ENCODE data around the gene KLHL29. TPM values are rescaled to one million over a fixed set of nuclear protein-coding genes. Genes with fewer than 3 reads are reported as not detected.

Gene KLHL29
- total RNA-seq, 4 donors from 2014 or later = 39.6 to 52.0 (median 40.4) TPM

DNA sequence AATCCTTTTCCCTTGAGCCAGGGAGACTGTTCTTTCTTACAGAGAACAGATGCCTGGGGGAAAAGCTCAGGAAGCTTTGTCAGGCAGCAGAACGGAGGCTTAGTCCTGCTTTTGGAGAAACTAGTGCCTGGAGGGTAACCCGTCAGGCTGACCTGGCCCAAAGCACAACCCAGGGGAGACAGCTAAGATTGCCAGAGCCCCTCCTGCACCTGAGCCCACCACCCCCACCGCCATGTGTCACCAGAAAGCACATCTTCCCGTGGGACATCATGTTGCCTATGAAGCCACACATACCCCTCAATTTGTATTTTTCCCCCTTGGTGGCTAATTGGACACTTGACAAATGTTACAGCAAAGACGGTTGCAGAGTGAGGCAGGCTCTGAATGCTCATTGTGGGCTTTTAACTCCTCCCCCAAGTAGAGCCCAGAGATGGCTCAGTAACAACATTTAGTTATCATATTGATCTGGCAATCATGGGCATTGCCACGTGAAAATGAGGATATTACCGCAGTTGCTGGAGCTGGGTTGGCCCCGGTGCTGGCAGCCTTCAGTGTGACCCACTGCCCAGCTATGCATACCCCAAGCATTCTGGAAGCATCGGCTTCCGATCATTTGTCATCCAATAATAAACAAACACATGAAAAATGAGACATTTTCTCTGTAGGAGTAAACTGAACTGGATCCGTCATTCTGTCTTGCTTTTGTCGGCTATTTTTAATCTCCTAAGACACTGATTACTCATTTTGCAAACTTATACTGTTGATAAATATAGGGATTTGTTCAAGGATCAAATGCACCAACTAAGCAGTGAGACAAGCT is 312.5 kb downstream of the KLHL29 start:
- TF ChIP-seq EP300 (IDR thresholded peaks at IDR 0.05) (no peak), POLR2A (IDR thresholded peaks at IDR 0.05) (no peak)
- TF ChIP-seq, protein P1, sequence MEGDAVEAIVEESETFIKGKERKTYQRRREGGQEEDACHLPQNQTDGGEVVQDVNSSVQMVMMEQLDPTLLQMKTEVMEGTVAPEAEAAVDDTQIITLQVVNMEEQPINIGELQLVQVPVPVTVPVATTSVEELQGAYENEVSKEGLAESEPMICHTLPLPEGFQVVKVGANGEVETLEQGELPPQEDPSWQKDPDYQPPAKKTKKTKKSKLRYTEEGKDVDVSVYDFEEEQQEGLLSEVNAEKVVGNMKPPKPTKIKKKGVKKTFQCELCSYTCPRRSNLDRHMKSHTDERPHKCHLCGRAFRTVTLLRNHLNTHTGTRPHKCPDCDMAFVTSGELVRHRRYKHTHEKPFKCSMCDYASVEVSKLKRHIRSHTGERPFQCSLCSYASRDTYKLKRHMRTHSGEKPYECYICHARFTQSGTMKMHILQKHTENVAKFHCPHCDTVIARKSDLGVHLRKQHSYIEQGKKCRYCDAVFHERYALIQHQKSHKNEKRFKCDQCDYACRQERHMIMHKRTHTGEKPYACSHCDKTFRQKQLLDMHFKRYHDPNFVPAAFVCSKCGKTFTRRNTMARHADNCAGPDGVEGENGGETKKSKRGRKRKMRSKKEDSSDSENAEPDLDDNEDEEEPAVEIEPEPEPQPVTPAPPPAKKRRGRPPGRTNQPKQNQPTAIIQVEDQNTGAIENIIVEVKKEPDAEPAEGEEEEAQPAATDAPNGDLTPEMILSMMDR (IDR thresholded peaks at IDR 0.05) = no peak
- H3K36me3 ChIP-seq = peaks cover 0 to 97% (median 0%) of the 10 kb centered on the region in 3 donors
- peaks cover 0 to 28% (median 4%) of the 10 kb centered on the region in 4 donors for H3K4me1 ChIP-seq

DNA sequence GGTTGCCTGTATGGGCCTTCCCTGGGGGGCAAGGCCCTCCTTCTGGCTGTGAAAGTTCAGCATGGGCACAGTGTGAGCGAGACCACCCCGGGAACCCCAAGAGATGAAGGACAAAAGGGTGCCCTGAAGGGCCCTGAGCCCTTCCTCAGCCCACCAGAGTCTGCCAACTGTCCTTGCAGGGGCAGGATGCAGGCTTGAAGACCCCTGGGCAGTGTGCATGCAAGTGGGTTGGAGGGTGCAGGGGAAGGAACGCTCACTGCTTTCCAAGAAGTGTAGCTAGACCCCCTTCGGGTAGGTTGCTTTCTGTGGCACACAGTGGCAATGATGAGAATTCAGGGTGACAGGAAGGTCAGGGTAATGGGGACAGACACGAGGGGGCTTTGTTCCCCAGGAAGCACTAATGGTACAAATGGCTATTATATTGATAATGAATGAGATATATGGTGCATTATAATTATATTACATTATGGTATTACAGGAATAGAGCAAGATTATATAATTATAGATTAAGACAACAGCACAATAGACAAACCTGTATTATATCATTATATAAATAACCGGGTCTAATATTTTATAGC is 313.2 kb downstream of the KLHL29 start:
- H3K27me3 ChIP-seq = no peaks in the 10 kb centered on the region
- peaks cover 0 to 97% (median 0%) of the 10 kb centered on the region in 3 donors for H3K36me3 ChIP-seq
- H3K27ac ChIP-seq = peak overlapping the region in 3 of 4 donors; percentile 14 to 51 (median 38)
- DNase-seq (ENCODE audit: low spot score in 2 of 2) = peak in 1 of 2 donors; percentile 3
- 67% methylated on average over 6 of the region's 6 CpGs for WGBS, 2 donors
- no peak for TF ChIP-seq EP300 (IDR thresholded peaks at IDR 0.05)
- TF ChIP-seq, protein P1 (IDR thresholded peaks at IDR 0.05) = no peak
- TF ChIP-seq POLR2A (IDR thresholded peaks at IDR 0.05) = no peak
- no peak overlapping the region for H3K4me3 ChIP-seq
- peaks cover 0 to 4% (median 0%) of the 10 kb centered on the region in 4 donors for H3K9me3 ChIP-seq
- peaks cover 0 to 28% (median 4%) of the 10 kb centered on the region in 4 donors for H3K4me1 ChIP-seq

More for the DNA sequence above, 312.5 kb downstream of the KLHL29 start:
- Histone ChIP-seq H3K4me3 (no peak overlapping the region), H3K27me3 (no peaks in the 10 kb centered on the region), H3K27ac (peak overlapping the region in 3 of 4 donors; percentile 14 to 51 (median 38)), H3K9me3 (peaks cover 0 to 4% (median 0%) of the 10 kb centered on the region in 4 donors)
- DNase-seq (ENCODE audit: low spot score in 2 of 2) = peak in 1 of 2 donors; percentile 6
- 65 to 69% methylated on average over 12 of the region's 12 CpGs for WGBS, 2 donors

DNA sequence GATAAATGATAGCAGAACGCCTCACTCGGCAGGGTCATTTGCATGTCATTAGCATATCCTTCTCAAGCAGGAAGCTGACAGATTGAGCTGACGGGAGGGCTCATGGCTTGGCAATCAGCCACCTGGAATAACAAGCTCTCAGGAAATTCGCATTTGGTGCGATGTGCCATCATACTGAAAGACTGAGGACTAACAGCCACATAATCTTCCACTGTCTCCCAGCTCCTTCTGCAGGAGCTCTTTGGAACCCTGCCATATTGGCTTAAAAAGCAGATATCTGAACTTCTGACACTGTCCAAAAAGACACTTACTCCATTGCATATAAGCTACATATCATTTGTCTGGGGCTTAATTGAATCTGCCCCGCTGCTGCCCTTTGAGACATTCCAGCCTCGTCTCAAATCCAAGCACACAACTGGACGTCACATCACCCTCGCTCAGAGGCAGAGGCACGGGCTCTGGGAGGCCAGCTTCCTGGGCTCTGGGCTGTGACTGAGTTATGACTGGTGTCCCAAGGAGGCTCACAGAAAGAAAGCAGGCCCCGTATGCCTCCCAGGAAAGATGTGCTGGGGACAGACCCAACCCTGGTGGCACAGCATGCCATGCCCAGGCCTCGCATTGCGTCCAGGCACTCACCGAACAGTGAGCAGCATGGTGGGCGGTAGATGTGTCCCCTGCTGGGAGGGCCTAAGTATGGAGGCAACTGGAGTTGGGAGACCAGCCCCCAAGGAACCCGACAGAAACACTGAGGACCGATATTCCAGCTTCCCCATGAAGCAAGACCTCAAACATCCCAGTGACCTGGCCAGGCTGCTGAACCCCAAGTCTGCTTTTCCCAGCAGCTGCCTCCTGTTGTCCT is 314.0 kb downstream of the KLHL29 start:
- H3K4me3 ChIP-seq = no peak overlapping the region
- WGBS, 2 donors = 57 to 60% methylated on average over 17 of the region's 17 CpGs
- H3K4me1 ChIP-seq = peaks cover 0 to 28% (median 4%) of the 10 kb centered on the region in 4 donors
- peaks cover 0 to 97% (median 0%) of the 10 kb centered on the region in 3 donors for H3K36me3 ChIP-seq
- H3K27me3 ChIP-seq = no peaks in the 10 kb centered on the region
- TF ChIP-seq, protein P1 (IDR thresholded peaks at IDR 0.05) = no peak
- TF ChIP-seq EP300 (IDR thresholded peaks at IDR 0.05) = peak in 1 of 2 donors; percentile 7
- H3K9me3 ChIP-seq = peaks cover 0 to 4% (median 0%) of the 10 kb centered on the region in 4 donors
- no peak for DNase-seq (ENCODE audit: low spot score in 2 of 2)
- peak overlapping the region in 1 of 4 donors; percentile 52 for H3K27ac ChIP-seq

DNA sequence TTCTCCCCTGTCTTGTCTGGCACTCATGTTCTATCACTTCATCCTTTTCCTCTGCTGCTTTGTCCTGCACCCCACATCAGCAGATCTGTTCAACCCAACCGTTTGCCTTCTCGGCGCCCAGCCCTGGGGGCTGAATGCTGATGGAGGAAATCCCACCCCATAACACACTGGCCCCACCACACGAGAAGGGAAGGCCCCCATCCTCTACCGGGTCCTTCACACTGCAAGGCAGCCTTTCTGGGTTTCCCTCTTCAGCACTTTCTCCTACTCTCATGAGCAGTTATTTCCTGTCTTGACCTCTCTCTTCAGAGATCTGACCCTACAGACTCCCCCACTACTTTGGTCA is 314.6 kb downstream of the KLHL29 start:
- Histone ChIP-seq H3K4me1 (peaks cover 0 to 28% (median 4%) of the 10 kb centered on the region in 4 donors), H3K4me3 (no peak overlapping the region), H3K36me3 (peaks cover 0 to 97% (median 0%) of the 10 kb centered on the region in 3 donors), H3K27ac (no peak overlapping the region), H3K9me3 (peaks cover 0 to 4% (median 0%) of the 10 kb centered on the region in 4 donors), H3K27me3 (no peaks in the 10 kb centered on the region)
- WGBS, 2 donors = 93% methylated on average over 5 of the region's 5 CpGs
- no peak for DNase-seq (ENCODE audit: low spot score in 2 of 2)
- TF ChIP-seq EP300 (IDR thresholded peaks at IDR 0.05) = no peak
- TF ChIP-seq, protein P1 (IDR thresholded peaks at IDR 0.05) = no peak
- no peak for TF ChIP-seq POLR2A (IDR thresholded peaks at IDR 0.05)

Data from tibial nerve (tissue), 4 donors.